Ishikawa (cell line): ENCODE measurements around the gene PIGM.

Source experiments
- CEBPB ChIP-seq: IDR thresholded peaks from 2 replicates; pipeline ENCODE4 v1.6.1; 2012
- CREB1 ChIP-seq: IDR thresholded peaks from 2 replicates; pipeline ENCODE4 v1.6.1; 2012; ENCODE audit warnings: low read depth
- EP300 ChIP-seq: IDR thresholded peaks from 2 replicates; pipeline ENCODE4 v1.6.1; 2012; ENCODE audit warnings: borderline replicate concordance
- FOXM1 ChIP-seq: IDR thresholded peaks from 2 replicates; pipeline ENCODE4 v1.6.1; 2012; ENCODE audit warnings: low read depth, borderline replicate concordance
- MAX ChIP-seq: IDR thresholded peaks from 2 replicates; pipeline ENCODE4 v1.6.1; 2012
- NFIC ChIP-seq: IDR thresholded peaks from 2 replicates; pipeline ENCODE4 v1.6.1; 2012
- RAD21 ChIP-seq: IDR thresholded peaks from 2 replicates; pipeline ENCODE4 v1.6.1; 2012; ENCODE audit warnings: low read depth
- TAF1 ChIP-seq: IDR thresholded peaks from 2 replicates; pipeline ENCODE4 v1.6.1; 2012; ENCODE audit warnings: low read depth, mild to moderate bottlenecking
- USF1 ChIP-seq: IDR thresholded peaks from 2 replicates; pipeline ENCODE4 v1.6.1; 2012
- TF ChIP-seq, protein P1 (sequence below): IDR thresholded peaks from 2 replicates; pipeline ENCODE4 v1.6.1; 2012; ENCODE audit warnings: low read depth, mild to moderate bottlenecking

GRCh38 chr1:160061369-160062229, 29.8 kb upstream of the PIGM start:
- no peak for TF ChIP-seq EP300
- TF ChIP-seq CREB1 = no peak
- TF ChIP-seq FOXM1 = no peak
- TF ChIP-seq CEBPB = no peak
- TF ChIP-seq TAF1 = no peak
- TF ChIP-seq MAX = no peak
- TF ChIP-seq, protein P1, sequence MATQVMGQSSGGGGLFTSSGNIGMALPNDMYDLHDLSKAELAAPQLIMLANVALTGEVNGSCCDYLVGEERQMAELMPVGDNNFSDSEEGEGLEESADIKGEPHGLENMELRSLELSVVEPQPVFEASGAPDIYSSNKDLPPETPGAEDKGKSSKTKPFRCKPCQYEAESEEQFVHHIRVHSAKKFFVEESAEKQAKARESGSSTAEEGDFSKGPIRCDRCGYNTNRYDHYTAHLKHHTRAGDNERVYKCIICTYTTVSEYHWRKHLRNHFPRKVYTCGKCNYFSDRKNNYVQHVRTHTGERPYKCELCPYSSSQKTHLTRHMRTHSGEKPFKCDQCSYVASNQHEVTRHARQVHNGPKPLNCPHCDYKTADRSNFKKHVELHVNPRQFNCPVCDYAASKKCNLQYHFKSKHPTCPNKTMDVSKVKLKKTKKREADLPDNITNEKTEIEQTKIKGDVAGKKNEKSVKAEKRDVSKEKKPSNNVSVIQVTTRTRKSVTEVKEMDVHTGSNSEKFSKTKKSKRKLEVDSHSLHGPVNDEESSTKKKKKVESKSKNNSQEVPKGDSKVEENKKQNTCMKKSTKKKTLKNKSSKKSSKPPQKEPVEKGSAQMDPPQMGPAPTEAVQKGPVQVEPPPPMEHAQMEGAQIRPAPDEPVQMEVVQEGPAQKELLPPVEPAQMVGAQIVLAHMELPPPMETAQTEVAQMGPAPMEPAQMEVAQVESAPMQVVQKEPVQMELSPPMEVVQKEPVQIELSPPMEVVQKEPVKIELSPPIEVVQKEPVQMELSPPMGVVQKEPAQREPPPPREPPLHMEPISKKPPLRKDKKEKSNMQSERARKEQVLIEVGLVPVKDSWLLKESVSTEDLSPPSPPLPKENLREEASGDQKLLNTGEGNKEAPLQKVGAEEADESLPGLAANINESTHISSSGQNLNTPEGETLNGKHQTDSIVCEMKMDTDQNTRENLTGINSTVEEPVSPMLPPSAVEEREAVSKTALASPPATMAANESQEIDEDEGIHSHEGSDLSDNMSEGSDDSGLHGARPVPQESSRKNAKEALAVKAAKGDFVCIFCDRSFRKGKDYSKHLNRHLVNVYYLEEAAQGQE = no peak
- TF ChIP-seq USF1 = no peak
- no peak for TF ChIP-seq RAD21
- TF ChIP-seq NFIC = no peak
